LNCAP (cell line): ENCODE data around the gene ARFGAP2.

Experiments
- TF ChIP-seq, protein P1 (sequence below): fragments of 450-650 bp; IDR thresholded peaks from 2 replicates; pipeline ENCODE4 v1.5.1; 2017; ENCODE audit warnings: mild to moderate bottlenecking

ARFGAP2 gene

DNA sequence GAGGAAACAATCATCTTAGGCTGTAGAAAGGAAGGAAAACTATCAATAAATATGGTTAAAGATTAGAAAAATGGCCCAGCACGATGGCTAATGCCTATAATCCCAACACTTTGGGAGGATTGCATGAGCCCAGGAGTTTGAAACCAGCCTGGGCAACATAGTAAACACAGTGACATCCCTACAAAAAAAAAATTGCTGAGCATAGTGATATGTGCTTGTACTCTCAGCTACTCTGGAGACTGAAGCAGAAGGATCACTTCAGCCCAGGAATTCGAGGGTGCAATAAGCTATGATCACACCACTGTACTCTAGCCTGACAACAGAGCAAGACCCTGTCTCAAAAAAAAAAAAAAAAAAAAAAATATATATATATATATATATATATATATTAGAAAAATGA is 54.9 kb downstream of the ARFGAP2 start:
- TF ChIP-seq, protein P1, sequence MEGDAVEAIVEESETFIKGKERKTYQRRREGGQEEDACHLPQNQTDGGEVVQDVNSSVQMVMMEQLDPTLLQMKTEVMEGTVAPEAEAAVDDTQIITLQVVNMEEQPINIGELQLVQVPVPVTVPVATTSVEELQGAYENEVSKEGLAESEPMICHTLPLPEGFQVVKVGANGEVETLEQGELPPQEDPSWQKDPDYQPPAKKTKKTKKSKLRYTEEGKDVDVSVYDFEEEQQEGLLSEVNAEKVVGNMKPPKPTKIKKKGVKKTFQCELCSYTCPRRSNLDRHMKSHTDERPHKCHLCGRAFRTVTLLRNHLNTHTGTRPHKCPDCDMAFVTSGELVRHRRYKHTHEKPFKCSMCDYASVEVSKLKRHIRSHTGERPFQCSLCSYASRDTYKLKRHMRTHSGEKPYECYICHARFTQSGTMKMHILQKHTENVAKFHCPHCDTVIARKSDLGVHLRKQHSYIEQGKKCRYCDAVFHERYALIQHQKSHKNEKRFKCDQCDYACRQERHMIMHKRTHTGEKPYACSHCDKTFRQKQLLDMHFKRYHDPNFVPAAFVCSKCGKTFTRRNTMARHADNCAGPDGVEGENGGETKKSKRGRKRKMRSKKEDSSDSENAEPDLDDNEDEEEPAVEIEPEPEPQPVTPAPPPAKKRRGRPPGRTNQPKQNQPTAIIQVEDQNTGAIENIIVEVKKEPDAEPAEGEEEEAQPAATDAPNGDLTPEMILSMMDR = no peak

DNA sequence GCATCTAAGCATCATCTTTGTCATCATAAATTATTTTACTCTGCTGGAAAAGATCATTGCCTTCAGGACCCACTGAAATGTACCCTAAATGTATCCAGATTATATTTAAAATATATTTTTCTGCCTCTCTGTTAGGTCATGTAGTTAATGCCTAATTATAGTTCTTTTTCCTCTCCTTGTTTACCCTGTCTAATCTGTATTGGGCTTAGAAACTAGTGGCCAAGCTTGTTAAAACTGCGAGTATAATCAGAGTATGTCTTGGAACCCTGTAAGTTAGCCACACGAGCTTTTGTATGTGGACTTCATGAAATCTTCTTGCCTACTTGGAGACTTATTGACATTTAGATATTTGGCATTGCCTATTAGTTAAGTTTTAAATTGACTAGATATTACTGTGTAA is 55.6 kb downstream of the ARFGAP2 start:
- TF ChIP-seq, protein P1 = no peak
